ENCODE data around the gene ZNF518B.
"Not testable (repeated sequence)": the region's sequence is repeated elsewhere in the genome, so short reads cannot be mapped to it uniquely, and the experiment has no call there.

ZNF518B gene

GRCh38 chr4:10438924-10439323 lies 18.3 kb downstream of the ZNF518B start:
- H3K9ac ChIP-seq (ENCODE audit: low read depth in 1 of 2, low read length in 2 of 2), result no peak overlapping the region
- no peaks in the 10 kb centered on the region for H3K4me1 ChIP-seq (ENCODE audit: control insufficient read depth in 1 of 2, insufficient read depth in 2 of 2, low read length in 2 of 2)
- H3K36me3 ChIP-seq (ENCODE audit: control insufficient read depth in 1 of 2, insufficient read depth in 2 of 2, low read length in 2 of 2), result no peaks in the 10 kb centered on the region
- H3K9me3 ChIP-seq (ENCODE audit: control insufficient read depth in 1 of 2, low read length in 2 of 2), result peaks cover 5 to 14% of the 10 kb centered on the region in 2 donors
- no peak overlapping the region for H3K27ac ChIP-seq (ENCODE audit: low read depth, low read length)
- no peaks in the 10 kb centered on the region for H3K27me3 ChIP-seq (ENCODE audit: control insufficient read depth in 1 of 2, insufficient read depth in 2 of 2, low read length in 2 of 2)
- H3K4me3 ChIP-seq (ENCODE audit: low read depth in 1 of 2, low read length in 2 of 2), result no peak overlapping the region

GRCh38 chr4:10437735-10438134 lies 19.5 kb downstream of the ZNF518B start:
- Histone ChIP-seq H3K9ac (ENCODE audit: low read depth in 1 of 2, low read length in 2 of 2) (no peak overlapping the region), H3K27ac (ENCODE audit: low read depth, low read length) (no peak overlapping the region), H3K27me3 (ENCODE audit: control insufficient read depth in 1 of 2, insufficient read depth in 2 of 2, low read length in 2 of 2) (no peaks in the 10 kb centered on the region), H3K4me3 (ENCODE audit: low read depth in 1 of 2, low read length in 2 of 2) (no peak overlapping the region), H3K4me1 (ENCODE audit: control insufficient read depth in 1 of 2, insufficient read depth in 2 of 2, low read length in 2 of 2) (no peaks in the 10 kb centered on the region), H3K36me3 (ENCODE audit: control insufficient read depth in 1 of 2, insufficient read depth in 2 of 2, low read length in 2 of 2) (no peaks in the 10 kb centered on the region), H3K9me3 (ENCODE audit: control insufficient read depth in 1 of 2, low read length in 2 of 2) (peaks cover 0 to 2% of the 10 kb centered on the region in 2 donors)

- not testable (repeated sequence) for H3K27ac ChIP-seq (ENCODE audit: low read depth, low read length); H3K4me3 ChIP-seq (ENCODE audit: low read depth in 1 of 2, low read length in 2 of 2); H3K36me3 ChIP-seq (ENCODE audit: control insufficient read depth in 1 of 2, insufficient read depth in 2 of 2, low read length in 2 of 2); H3K4me1 ChIP-seq (ENCODE audit: control insufficient read depth in 1 of 2, insufficient read depth in 2 of 2, low read length in 2 of 2); H3K9ac ChIP-seq (ENCODE audit: low read depth in 1 of 2, low read length in 2 of 2); H3K9me3 ChIP-seq (ENCODE audit: control insufficient read depth in 1 of 2, low read length in 2 of 2); H3K27me3 ChIP-seq (ENCODE audit: control insufficient read depth in 1 of 2, insufficient read depth in 2 of 2, low read length in 2 of 2)
Observed at GRCh38 chr4:10427680-10428079, 29.5 kb downstream of the ZNF518B start.

GRCh38 chr4:10421344-10422055 lies 35.7 kb downstream of the ZNF518B start:
- no peaks in the 10 kb centered on the region for H3K27me3 ChIP-seq (ENCODE audit: control insufficient read depth in 1 of 2, insufficient read depth in 2 of 2, low read length in 2 of 2)
- H3K27ac ChIP-seq (ENCODE audit: low read depth, low read length), result no peak overlapping the region
- no peak overlapping the region for H3K9ac ChIP-seq (ENCODE audit: low read depth in 1 of 2, low read length in 2 of 2)
- peaks cover 0 to 5% of the 10 kb centered on the region in 2 donors for H3K4me1 ChIP-seq (ENCODE audit: control insufficient read depth in 1 of 2, insufficient read depth in 2 of 2, low read length in 2 of 2)
- no peaks in the 10 kb centered on the region for H3K36me3 ChIP-seq (ENCODE audit: control insufficient read depth in 1 of 2, insufficient read depth in 2 of 2, low read length in 2 of 2)
- no peaks in the 10 kb centered on the region for H3K9me3 ChIP-seq (ENCODE audit: control insufficient read depth in 1 of 2, low read length in 2 of 2)
- H3K4me3 ChIP-seq (ENCODE audit: low read depth in 1 of 2, low read length in 2 of 2), result no peak overlapping the region

GRCh38 chr4:10417740-10418139 lies 39.5 kb downstream of the ZNF518B start:
- H3K27ac ChIP-seq (ENCODE audit: low read depth, low read length), result no peak overlapping the region
- H3K9ac ChIP-seq (ENCODE audit: low read depth in 1 of 2, low read length in 2 of 2), result no peak overlapping the region
- no peaks in the 10 kb centered on the region for H3K36me3 ChIP-seq (ENCODE audit: control insufficient read depth in 1 of 2, insufficient read depth in 2 of 2, low read length in 2 of 2)
- no peaks in the 10 kb centered on the region for H3K9me3 ChIP-seq (ENCODE audit: control insufficient read depth in 1 of 2, low read length in 2 of 2)
- H3K27me3 ChIP-seq (ENCODE audit: control insufficient read depth in 1 of 2, insufficient read depth in 2 of 2, low read length in 2 of 2), result no peaks in the 10 kb centered on the region
- no peak overlapping the region for H3K4me3 ChIP-seq (ENCODE audit: low read depth in 1 of 2, low read length in 2 of 2)
- H3K4me1 ChIP-seq (ENCODE audit: control insufficient read depth in 1 of 2, insufficient read depth in 2 of 2, low read length in 2 of 2), result peaks cover 0 to 5% of the 10 kb centered on the region in 2 donors

- H3K4me3 ChIP-seq (ENCODE audit: low read depth in 1 of 2, low read length in 2 of 2), result no peak overlapping the region
- no peak overlapping the region for H3K9ac ChIP-seq (ENCODE audit: low read depth in 1 of 2, low read length in 2 of 2)
- H3K4me1 ChIP-seq (ENCODE audit: control insufficient read depth in 1 of 2, insufficient read depth in 2 of 2, low read length in 2 of 2), result no peaks in the 10 kb centered on the region
- H3K9me3 ChIP-seq (ENCODE audit: control insufficient read depth in 1 of 2, low read length in 2 of 2), result no peaks in the 10 kb centered on the region
- H3K36me3 ChIP-seq (ENCODE audit: control insufficient read depth in 1 of 2, insufficient read depth in 2 of 2, low read length in 2 of 2), result no peaks in the 10 kb centered on the region
- H3K27me3 ChIP-seq (ENCODE audit: control insufficient read depth in 1 of 2, insufficient read depth in 2 of 2, low read length in 2 of 2), result no peaks in the 10 kb centered on the region
- H3K27ac ChIP-seq (ENCODE audit: low read depth, low read length), result no peak overlapping the region
Observed at GRCh38 chr4:10416441-10416840, 40.8 kb downstream of the ZNF518B start.

- no peak overlapping the region for H3K4me3 ChIP-seq (ENCODE audit: low read depth in 1 of 2, low read length in 2 of 2)
- no peaks in the 10 kb centered on the region for H3K4me1 ChIP-seq (ENCODE audit: control insufficient read depth in 1 of 2, insufficient read depth in 2 of 2, low read length in 2 of 2)
- H3K36me3 ChIP-seq (ENCODE audit: control insufficient read depth in 1 of 2, insufficient read depth in 2 of 2, low read length in 2 of 2), result no peaks in the 10 kb centered on the region
- H3K9me3 ChIP-seq (ENCODE audit: control insufficient read depth in 1 of 2, low read length in 2 of 2), result no peaks in the 10 kb centered on the region
- no peaks in the 10 kb centered on the region for H3K27me3 ChIP-seq (ENCODE audit: control insufficient read depth in 1 of 2, insufficient read depth in 2 of 2, low read length in 2 of 2)
- H3K9ac ChIP-seq (ENCODE audit: low read depth in 1 of 2, low read length in 2 of 2), result no peak overlapping the region
- H3K27ac ChIP-seq (ENCODE audit: low read depth, low read length), result no peak overlapping the region
Observed at GRCh38 chr4:10413177-10413576, 44.0 kb downstream of the ZNF518B start.

- Histone ChIP-seq H3K27me3 (ENCODE audit: control insufficient read depth in 1 of 2, insufficient read depth in 2 of 2, low read length in 2 of 2) (no peaks in the 10 kb centered on the region), H3K9ac (ENCODE audit: low read depth in 1 of 2, low read length in 2 of 2) (no peak overlapping the region), H3K4me1 (ENCODE audit: control insufficient read depth in 1 of 2, insufficient read depth in 2 of 2, low read length in 2 of 2) (no peaks in the 10 kb centered on the region), H3K36me3 (ENCODE audit: control insufficient read depth in 1 of 2, insufficient read depth in 2 of 2, low read length in 2 of 2) (no peaks in the 10 kb centered on the region), H3K4me3 (ENCODE audit: low read depth in 1 of 2, low read length in 2 of 2) (no peak overlapping the region), H3K27ac (ENCODE audit: low read depth, low read length) (no peak overlapping the region), H3K9me3 (ENCODE audit: control insufficient read depth in 1 of 2, low read length in 2 of 2) (no peaks in the 10 kb centered on the region)
Observed at GRCh38 chr4:10405672-10406071, 51.6 kb downstream of the ZNF518B start.

- no peaks in the 10 kb centered on the region for H3K36me3 ChIP-seq (ENCODE audit: control insufficient read depth in 1 of 2, insufficient read depth in 2 of 2, low read length in 2 of 2)
- H3K9me3 ChIP-seq (ENCODE audit: control insufficient read depth in 1 of 2, low read length in 2 of 2), result no peaks in the 10 kb centered on the region
- no peaks in the 10 kb centered on the region for H3K4me1 ChIP-seq (ENCODE audit: control insufficient read depth in 1 of 2, insufficient read depth in 2 of 2, low read length in 2 of 2)
- H3K9ac ChIP-seq (ENCODE audit: low read depth in 1 of 2, low read length in 2 of 2), result no peak overlapping the region
- H3K27ac ChIP-seq (ENCODE audit: low read depth, low read length), result no peak overlapping the region
- H3K27me3 ChIP-seq (ENCODE audit: control insufficient read depth in 1 of 2, insufficient read depth in 2 of 2, low read length in 2 of 2), result no peaks in the 10 kb centered on the region
- H3K4me3 ChIP-seq (ENCODE audit: low read depth in 1 of 2, low read length in 2 of 2), result no peak overlapping the region
Observed at GRCh38 chr4:10403633-10404445, 53.4 kb downstream of the ZNF518B start.

- no peaks in the 10 kb centered on the region for H3K36me3 ChIP-seq (ENCODE audit: control insufficient read depth in 1 of 2, insufficient read depth in 2 of 2, low read length in 2 of 2)
- no peaks in the 10 kb centered on the region for H3K27me3 ChIP-seq (ENCODE audit: control insufficient read depth in 1 of 2, insufficient read depth in 2 of 2, low read length in 2 of 2)
- no peak overlapping the region for H3K27ac ChIP-seq (ENCODE audit: low read depth, low read length)
- no peak overlapping the region for H3K4me3 ChIP-seq (ENCODE audit: low read depth in 1 of 2, low read length in 2 of 2)
- H3K4me1 ChIP-seq (ENCODE audit: control insufficient read depth in 1 of 2, insufficient read depth in 2 of 2, low read length in 2 of 2), result no peaks in the 10 kb centered on the region
- peaks cover 0 to 4% of the 10 kb centered on the region in 2 donors for H3K9me3 ChIP-seq (ENCODE audit: control insufficient read depth in 1 of 2, low read length in 2 of 2)
- H3K9ac ChIP-seq (ENCODE audit: low read depth in 1 of 2, low read length in 2 of 2), result no peak overlapping the region
Observed at GRCh38 chr4:10395971-10396580, 61.1 kb downstream of the ZNF518B start.

Data from duodenal mucosa (tissue), 2 donors.